Psoas muscle (tissue), 8 donors: ENCODE results near the gene AKT3. TPM values are rescaled to one million over a fixed set of nuclear protein-coding genes. Genes with fewer than 3 reads are reported as not detected.
"Not testable (repeated sequence)": the region's sequence is repeated elsewhere in the genome, so short reads cannot be mapped to it uniquely, and the experiment has no call there.

Experiments used
- ATAC-seq, 4 donors: fragments of 200-7000 bp; cut with Tn5 transposase; one replicate each; pipeline ENCODE4 v1.9.1; 2020; ENCODE audit warnings: moderate library complexity in 3 of 4, mild to moderate bottlenecking in 2 of 4
- DNase-seq, 2 donors: peaks; one replicate each; pipeline ENCODE4 v3.0.0-alpha.2; 2020
- H3K27ac ChIP-seq: fragments of 200-600 bp; one replicate; pipeline ENCODE4 v1.8.0; 2022
- H3K27me3 ChIP-seq, 3 donors: fragments of 200-600 bp in 1 of 3; one replicate each; pipeline versions ENCODE4 v1.6.1 to v1.8.0; 2013 to 2022; ENCODE audit warnings: low read length in 2 of 3, mild to moderate bottlenecking in 2 of 3, moderate library complexity in 1 of 3; ENCODE audit not compliant: insufficient read depth in 3 of 3
- H3K36me3 ChIP-seq, 2 donors: fragments of 200-600 bp in 1 of 2; one replicate each; pipeline versions ENCODE4 v1.6.1 to v1.8.0; 2013 to 2022; ENCODE audit warnings: low read depth in 1 of 2, mild to moderate bottlenecking in 1 of 2, moderate library complexity in 1 of 2; ENCODE audit not compliant: insufficient read depth in 1 of 2
- H3K4me1 ChIP-seq: fragments of 200-600 bp; one replicate; pipeline ENCODE4 v1.8.0; 2022
- H3K4me3 ChIP-seq: fragments of 200-600 bp; one replicate; pipeline ENCODE4 v1.8.0; 2022; ENCODE audit warnings: mild to moderate bottlenecking
- H3K9me3 ChIP-seq: fragments of 200-600 bp; one replicate; pipeline ENCODE4 v1.8.0; 2022
- WGBS, 3 donors: extraction: QIAGEN DNeasy Blood & Tissue Kit; methylation state at CpG; one replicate each; pipeline versions ENCODE4 v1.1.6 to v1.1.7; 2013; 5-methylcytosine and 5-hydroxymethylcytosine counted together
- intact Hi-C, 2 donors: fragments of 100-400 bp; cut with DNase I; formaldehyde crosslinking; loops; one replicate each; pipeline versions ENCODE4 v1.11.0 to v1.14.2; 2022
- polyA plus RNA-seq, 3 donors: library from polyadenylated mRNA; stranded (reverse); fragments of 200-250 nt; gene quantifications; one replicate each; pipeline ENCODE4 v1.2.3, GENCODE V29; 2013
- total RNA-seq, 4 donors: library from RNA; stranded (reverse); fragmentation: NEBNext Ultra II Directional in 2 of 4; extraction: Animal tissue kit (Norgen Biotek cat#: 25700) in 2 of 4; gene quantifications; one replicate each; pipeline versions ENCODE4 v1.2.1 to v1.2.4, GENCODE V29; 2021 to 2023
- TF ChIP-seq, protein P1 (sequence below): fragments of 200-600 bp; IDR thresholded peaks from one replicate; pipeline ENCODE4 v1.8.0; 2022; ENCODE audit warnings: antibody characterized with exemption
- donor health status: healthy with polysubstance abuse.
- donor health status: DM: no; HTN: no; CAD: no; lungs with moderate emphysema.
- donor health status: Bipolar disorder and iron deficiency.
- donor health status: healthy.
- donor health status: DM: yes; HTN: yes; CAD: no.
- donor health status: DM: no; HTN: no; CAD: no.
- donor health status: DM: no; HTN: no; CAD: no.
- donor health status: DM: yes; HTN: yes; CAD: no.

AKT3 gene
- total and polyA plus RNA-seq, 7 donors = 3.3 to 25.1 (median 9.8) TPM

DNA sequence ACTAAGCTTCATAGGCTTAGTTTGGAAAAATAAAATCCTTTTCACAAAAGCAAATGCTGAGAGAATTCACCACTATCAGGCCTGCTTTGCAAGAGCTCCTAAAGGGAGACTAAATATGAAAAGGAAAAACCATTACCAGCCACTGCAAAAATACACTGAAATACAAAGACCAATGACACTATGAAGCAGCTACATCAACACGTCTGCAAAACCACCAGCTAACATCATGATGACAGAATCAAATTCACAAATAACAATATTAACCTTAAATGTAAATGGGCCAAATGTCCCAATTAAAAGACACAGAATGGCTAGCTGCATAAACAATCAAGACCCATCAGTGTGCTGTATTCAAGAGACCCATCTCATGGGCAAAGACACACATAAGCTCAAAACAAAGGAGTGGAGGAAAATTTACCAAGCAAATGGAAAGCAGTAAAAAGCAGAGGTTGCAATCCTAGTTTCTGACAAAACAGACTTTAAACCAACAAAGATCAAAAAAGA, 28.8 kb downstream of the AKT3 start:
- H3K4me1 ChIP-seq = no peaks in the 10 kb centered on the region
- no peak for DNase-seq
- no peaks in the 10 kb centered on the region for H3K36me3 ChIP-seq
- H3K27ac ChIP-seq = no peak overlapping the region
- TF ChIP-seq, protein P1, sequence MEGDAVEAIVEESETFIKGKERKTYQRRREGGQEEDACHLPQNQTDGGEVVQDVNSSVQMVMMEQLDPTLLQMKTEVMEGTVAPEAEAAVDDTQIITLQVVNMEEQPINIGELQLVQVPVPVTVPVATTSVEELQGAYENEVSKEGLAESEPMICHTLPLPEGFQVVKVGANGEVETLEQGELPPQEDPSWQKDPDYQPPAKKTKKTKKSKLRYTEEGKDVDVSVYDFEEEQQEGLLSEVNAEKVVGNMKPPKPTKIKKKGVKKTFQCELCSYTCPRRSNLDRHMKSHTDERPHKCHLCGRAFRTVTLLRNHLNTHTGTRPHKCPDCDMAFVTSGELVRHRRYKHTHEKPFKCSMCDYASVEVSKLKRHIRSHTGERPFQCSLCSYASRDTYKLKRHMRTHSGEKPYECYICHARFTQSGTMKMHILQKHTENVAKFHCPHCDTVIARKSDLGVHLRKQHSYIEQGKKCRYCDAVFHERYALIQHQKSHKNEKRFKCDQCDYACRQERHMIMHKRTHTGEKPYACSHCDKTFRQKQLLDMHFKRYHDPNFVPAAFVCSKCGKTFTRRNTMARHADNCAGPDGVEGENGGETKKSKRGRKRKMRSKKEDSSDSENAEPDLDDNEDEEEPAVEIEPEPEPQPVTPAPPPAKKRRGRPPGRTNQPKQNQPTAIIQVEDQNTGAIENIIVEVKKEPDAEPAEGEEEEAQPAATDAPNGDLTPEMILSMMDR = no peak
- H3K27me3 ChIP-seq = no peaks in the 10 kb centered on the region
- intact Hi-C loops = no loop called here
- H3K4me3 ChIP-seq = no peak overlapping the region
- 95 to 100% (median 96%) methylated on average over 1 of the region's 1 CpG for WGBS, 3 donors
- ATAC-seq = no peak
- H3K9me3 ChIP-seq = peaks cover 11% of the 10 kb centered on the region

DNA sequence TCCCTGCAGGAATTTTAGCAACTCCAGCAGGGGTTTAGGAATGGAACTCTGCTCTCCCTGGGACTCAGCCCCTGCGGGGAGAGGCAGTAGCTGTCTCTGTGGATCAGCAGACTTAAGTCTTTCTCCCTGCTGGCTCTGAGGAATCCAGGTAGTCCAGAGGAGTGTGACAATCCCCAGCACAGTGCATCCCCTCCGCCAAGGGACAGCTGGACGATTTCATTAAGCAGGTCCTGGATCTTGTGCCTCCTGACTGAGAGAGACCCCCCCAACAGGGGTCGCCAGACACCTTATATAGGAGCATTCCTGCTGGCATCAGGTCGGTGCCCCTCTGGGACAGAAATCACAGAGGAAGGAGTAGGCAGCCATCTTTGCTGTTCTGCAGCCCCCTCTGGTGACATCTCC, 30.6 kb downstream of the AKT3 start:
- WGBS, 3 donors = 75 to 91% (median 86%) methylated on average over 5 of the region's 5 CpGs
- H3K27ac ChIP-seq = no peak overlapping the region
- H3K27me3 ChIP-seq = no peaks in the 10 kb centered on the region
- TF ChIP-seq, protein P1 = no peak
- no peaks in the 10 kb centered on the region for H3K36me3 ChIP-seq
- intact Hi-C loops = no loop called here
- no peaks in the 10 kb centered on the region for H3K4me1 ChIP-seq
- no peak overlapping the region for H3K4me3 ChIP-seq
- ATAC-seq (no peak), DNase-seq (no peak)
- H3K9me3 ChIP-seq = peaks cover 16% of the 10 kb centered on the region

DNA sequence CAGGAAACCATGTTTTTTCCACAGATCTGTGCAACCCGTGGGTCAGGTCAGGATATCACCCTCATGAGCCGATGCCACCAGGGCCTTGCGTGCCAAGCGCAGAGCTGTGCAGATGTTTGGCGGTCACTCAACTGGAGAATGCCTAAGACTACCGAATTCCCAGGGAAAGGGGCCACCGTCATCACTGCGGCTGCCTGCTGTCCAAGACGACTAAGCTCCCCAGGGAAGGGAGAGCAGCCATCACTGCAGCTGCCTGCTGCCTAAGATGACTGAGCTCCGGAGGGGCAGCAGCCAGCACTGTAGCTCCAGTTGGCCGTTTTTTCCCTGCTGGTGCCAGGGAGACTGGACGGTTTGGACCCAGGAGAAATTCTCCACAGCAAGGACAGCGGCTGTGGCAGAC, 31.1 kb downstream of the AKT3 start:
- TF ChIP-seq, protein P1 = no peak
- no peaks in the 10 kb centered on the region for H3K4me1 ChIP-seq
- H3K36me3 ChIP-seq = no peaks in the 10 kb centered on the region
- no peak overlapping the region for H3K4me3 ChIP-seq
- no peak overlapping the region for H3K27ac ChIP-seq
- intact Hi-C loops = no loop called here
- DNase-seq (no peak), ATAC-seq (peak in 1 of 4 donors; percentile 33)
- WGBS, 3 donors = 47 to 66% (median 53%) methylated on average over 13 of the region's 13 CpGs
- peaks cover 17% of the 10 kb centered on the region for H3K9me3 ChIP-seq
- no peaks in the 10 kb centered on the region for H3K27me3 ChIP-seq

DNA sequence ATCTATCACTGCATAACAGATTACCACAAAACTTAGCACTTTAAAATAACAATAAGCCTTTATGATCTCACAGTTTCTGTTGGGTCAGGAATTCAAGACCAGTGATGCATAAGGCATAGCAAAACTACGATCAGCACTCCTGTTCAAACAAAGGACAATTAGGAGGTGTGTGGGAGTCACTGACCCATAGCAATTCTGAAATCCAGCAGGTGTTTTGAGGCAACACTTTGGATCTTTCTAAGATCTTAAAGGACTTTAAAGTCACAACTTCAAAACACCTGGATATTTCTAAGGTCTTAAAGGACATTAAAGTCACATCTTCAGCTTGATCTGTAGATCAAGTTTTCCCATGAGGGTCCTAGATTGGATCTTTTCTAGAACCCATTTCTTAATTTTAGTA, 35.3 kb downstream of the AKT3 start:
- intact Hi-C loops = no loop called here
- Histone ChIP-seq H3K4me1 (no peaks in the 10 kb centered on the region), H3K27me3 (no peaks in the 10 kb centered on the region), H3K9me3 (peaks cover 6% of the 10 kb centered on the region), H3K36me3 (no peaks in the 10 kb centered on the region), H3K27ac (no peak overlapping the region), H3K4me3 (no peak overlapping the region)
- WGBS, 3 donors = 86 to 92% (median 88%) methylated on average over 1 of the region's 1 CpG
- ATAC-seq = no peak
- TF ChIP-seq, protein P1 = no peak
- no peak for DNase-seq

DNA sequence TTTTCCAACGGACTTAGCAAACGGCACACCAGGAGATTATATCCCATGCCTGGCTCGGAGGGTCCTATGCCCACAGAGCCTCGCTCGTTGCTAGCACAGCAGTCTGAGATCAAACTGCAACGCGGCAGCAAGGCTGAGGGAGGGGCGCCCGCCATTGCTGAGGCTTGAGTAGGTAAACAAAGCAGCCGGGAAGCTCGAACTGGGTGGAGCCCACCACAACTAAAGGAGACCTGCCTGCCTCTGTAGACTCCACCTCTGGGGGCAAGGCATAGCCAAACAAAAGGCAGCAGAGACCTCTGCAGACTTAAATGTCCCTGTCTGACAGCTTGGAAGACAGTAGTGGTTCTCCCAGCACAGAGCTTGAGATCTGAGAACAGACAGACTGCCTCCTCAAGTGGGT, 42.7 kb downstream of the AKT3 start:
- H3K4me1 ChIP-seq, H3K9me3 ChIP-seq, DNase-seq, H3K36me3 ChIP-seq, H3K27me3 ChIP-seq, ATAC-seq, intact Hi-C loops, H3K27ac ChIP-seq, H3K4me3 ChIP-seq: not testable (repeated sequence)
- 95 to 99% (median 98%) methylated on average over 9 to 11 of the region's 11 CpGs for WGBS, 3 donors
